ENCODE data around the gene TIMM23. TPM values are rescaled to one million over a fixed set of nuclear protein-coding genes. Genes with fewer than 3 reads are reported as not detected.

The TIMM23 gene
- total and polyA plus RNA-seq, 10 of the 15 experiments (the other 5 are each of a cell fraction or from before 2014, with no cell fraction given) = 90.0 to 228 (median 120) TPM

Small RNA genes lying within 50 kb of the gene (small RNA-seq; reads per million reads assigned to genes)
- gene SNORA74C-1 = not detected

Other genes starting within 250 kb of the TIMM23 start
- gene WASHC2C, start 245.2 kb upstream of the TIMM23 start, total RNA-seq (2014; rRNA removed) = 21.7 and 24.6 TPM in 2 replicates
- 24.0 and 25.6 TPM in 2 replicates for gene WASHC2C, start 245.2 kb upstream of the TIMM23 start, total RNA-seq (2014; rRNA removed; fragmentation: Illumina TruSeq; extraction: Trizol)
- gene WASHC2C, start 245.2 kb upstream of the TIMM23 start, total RNA-seq (2021) = 27.4 and 28.1 TPM in 2 replicates
- 29.7 and 42.1 TPM in 2 replicates for gene WASHC2C, start 245.2 kb upstream of the TIMM23 start, polyA plus RNA-seq (2011; rRNA removed)
- 30.6 and 39.8 TPM in 2 replicates for gene WASHC2C, start 245.2 kb upstream of the TIMM23 start, polyA plus RNA-seq (2014; fragmentation: Illumina TruSeq; extraction: Trizol)
- 1 to 10 TPM; 3.3 to 5.6 TPM for gene WASHC2C, start 245.2 kb upstream of the TIMM23 start, polyA plus RNA-seq (2014; fragmentation: Nextera tagmentation; extraction: Ambion mirVana)
- 18.9 and 20.5 TPM in 2 replicates for gene WASHC2C, start 245.2 kb upstream of the TIMM23 start, polyA plus RNA-seq (2014; rRNA removed)
- 10 to 100 TPM; 20.4 to 24.1 TPM for gene WASHC2C, start 245.2 kb upstream of the TIMM23 start, polyA plus RNA-seq (2016; fragmentation: Nextera tagmentation; extraction: Ambion mirVana)
- 10.3 and 10.6 TPM in 2 replicates for gene AGAP4, start 125.0 kb upstream of the TIMM23 start, total RNA-seq (2014; rRNA removed)
- gene AGAP4, start 125.0 kb upstream of the TIMM23 start, total RNA-seq (2014; rRNA removed; fragmentation: Illumina TruSeq; extraction: Trizol) = 5.7 and 7.8 TPM in 2 replicates
- 11.0 and 11.2 TPM in 2 replicates for gene AGAP4, start 125.0 kb upstream of the TIMM23 start, total RNA-seq (2021)
- 16.2 and 18.4 TPM in 2 replicates for gene AGAP4, start 125.0 kb upstream of the TIMM23 start, polyA plus RNA-seq (2011; rRNA removed)
- gene AGAP4, start 125.0 kb upstream of the TIMM23 start, polyA plus RNA-seq (2014; fragmentation: Illumina TruSeq; extraction: Trizol) = 9.6 and 11.0 TPM in 2 replicates
- gene AGAP4, start 125.0 kb upstream of the TIMM23 start, polyA plus RNA-seq (2014; fragmentation: Nextera tagmentation; extraction: Ambion mirVana) = 1 to 10 TPM; 1.2 to 1.3 TPM
- gene AGAP4, start 125.0 kb upstream of the TIMM23 start, polyA plus RNA-seq (2014; rRNA removed) = 10.1 and 10.5 TPM in 2 replicates
- gene AGAP4, start 125.0 kb upstream of the TIMM23 start, polyA plus RNA-seq (2016; fragmentation: Nextera tagmentation; extraction: Ambion mirVana) = 1 to 10 TPM; 6.5 to 8.1 TPM
- gene NCOA4, start 58.1 kb downstream of the TIMM23 start, total RNA-seq (2014; rRNA removed) = 102 and 123 TPM in 2 replicates
- gene NCOA4, start 58.1 kb downstream of the TIMM23 start, total RNA-seq (2014; rRNA removed; fragmentation: Illumina TruSeq; extraction: Trizol) = 117 and 119 TPM in 2 replicates
- gene NCOA4, start 58.1 kb downstream of the TIMM23 start, total RNA-seq (2021) = 81.2 and 82.1 TPM in 2 replicates
- 108 and 134 TPM in 2 replicates for gene NCOA4, start 58.1 kb downstream of the TIMM23 start, polyA plus RNA-seq (2011; rRNA removed)
- 103 and 125 TPM in 2 replicates for gene NCOA4, start 58.1 kb downstream of the TIMM23 start, polyA plus RNA-seq (2014; fragmentation: Illumina TruSeq; extraction: Trizol)
- gene NCOA4, start 58.1 kb downstream of the TIMM23 start, polyA plus RNA-seq (2014; fragmentation: Nextera tagmentation; extraction: Ambion mirVana) = 10 to 100 TPM; 57.5 to 62.6 TPM
- 50.3 and 58.5 TPM in 2 replicates for gene NCOA4, start 58.1 kb downstream of the TIMM23 start, polyA plus RNA-seq (2014; rRNA removed)
- 100 to 1,000 TPM in 1 of 2 experiments, 10 to 100 TPM in 1; 98.4 to 104 TPM for gene NCOA4, start 58.1 kb downstream of the TIMM23 start, polyA plus RNA-seq (2016; fragmentation: Nextera tagmentation; extraction: Ambion mirVana)
- gene MSMB, start 73.8 kb downstream of the TIMM23 start, total RNA-seq (2014; rRNA removed) = not detected in 2 replicates
- gene MSMB, start 73.8 kb downstream of the TIMM23 start, total RNA-seq (2014; rRNA removed; fragmentation: Illumina TruSeq; extraction: Trizol) = not detected in 2 replicates
- not detected in 2 replicates for gene MSMB, start 73.8 kb downstream of the TIMM23 start, total RNA-seq (2021)
- gene MSMB, start 73.8 kb downstream of the TIMM23 start, polyA plus RNA-seq (2011; rRNA removed) = not detected in 2 replicates
- gene MSMB, start 73.8 kb downstream of the TIMM23 start, polyA plus RNA-seq (2014; fragmentation: Illumina TruSeq; extraction: Trizol) = not detected in 2 replicates
- gene MSMB, start 73.8 kb downstream of the TIMM23 start, polyA plus RNA-seq (2014; fragmentation: Nextera tagmentation; extraction: Ambion mirVana) = not detected
- gene MSMB, start 73.8 kb downstream of the TIMM23 start, polyA plus RNA-seq (2014; rRNA removed) = not detected in 2 replicates
- gene MSMB, start 73.8 kb downstream of the TIMM23 start, polyA plus RNA-seq (2016; fragmentation: Nextera tagmentation; extraction: Ambion mirVana) = not detected